Mesothelial cell of epicardium (in vitro differentiated cells): ENCODE data around the gene MTUS2. TPM values are rescaled to one million over a fixed set of nuclear protein-coding genes. Genes with fewer than 3 reads are reported as not detected.

Experiments
- DNase-seq, 2 experiments: peaks; one replicate each; pipeline ENCODE4 v3.0.0; 2021; ENCODE audit warnings: low spot score in 2 of 2; ENCODE audit not compliant: unreplicated experiment in 2 of 2
- H3K27ac Mint-ChIP-seq: 2 replicates; pipeline ENCODE4 v1.8.0; 2021; ENCODE audit warnings: mixed read lengths
- H3K27me3 Mint-ChIP-seq: 2 replicates; pipeline ENCODE4 v1.8.0; 2021; ENCODE audit warnings: low read depth, mixed read lengths
- H3K36me3 Mint-ChIP-seq: 2 replicates; pipeline ENCODE4 v1.8.0; 2021; ENCODE audit warnings: mixed read lengths
- H3K4me1 Mint-ChIP-seq: 2 replicates; pipeline ENCODE4 v1.8.0; 2021; ENCODE audit warnings: mixed read lengths
- H3K4me3 Mint-ChIP-seq: 2 replicates; pipeline ENCODE4 v1.8.0; 2021; ENCODE audit warnings: mild to moderate bottlenecking, moderate library complexity, mixed read lengths
- H3K9me3 Mint-ChIP-seq: 2 replicates; pipeline ENCODE4 v1.8.0; 2021; ENCODE audit warnings: mixed read lengths
- CTCF ChIP-seq: fragments of 200-600 bp; sonication (generic); IDR thresholded peaks from one replicate; pipeline ENCODE4 v1.5.0; 2021; ENCODE audit warnings: antibody characterized with exemption; ENCODE audit not compliant: unreplicated experiment
- total RNA-seq: library from RNA; stranded (reverse); gene quantifications from 3 replicates; pipeline ENCODE4 v1.2.1, GENCODE V29; 2021

MTUS2 gene
- total RNA-seq, 1 donor from 2014 or later: 1.4 TPM

GRCh38 chr13:29505950-29506349, 685.8 kb downstream of the MTUS2 start:
- no peak for DNase-seq
- H3K9me3 Mint-ChIP-seq: no peaks in the 10 kb centered on the region
- peaks cover 34% of the 10 kb centered on the region for H3K27me3 Mint-ChIP-seq
- peaks cover 12% of the 10 kb centered on the region for H3K4me1 Mint-ChIP-seq
- no peak overlapping the region for H3K4me3 Mint-ChIP-seq
- no peak overlapping the region for H3K27ac Mint-ChIP-seq
- no peaks in the 10 kb centered on the region for H3K36me3 Mint-ChIP-seq
- no peak for TF ChIP-seq CTCF

- no peaks in the 10 kb centered on the region for H3K9me3 Mint-ChIP-seq
- peaks cover 12% of the 10 kb centered on the region for H3K4me1 Mint-ChIP-seq
- no peak overlapping the region for H3K4me3 Mint-ChIP-seq
These were observed 687.2 kb downstream of the MTUS2 start for GRCh38 chr13:29507356-29507755.

GRCh38 chr13:29508130-29508875, 688.2 kb downstream of the MTUS2 start:
- no peak overlapping the region for H3K27ac Mint-ChIP-seq
- peaks cover 28% of the 10 kb centered on the region for H3K27me3 Mint-ChIP-seq
- H3K4me3 Mint-ChIP-seq: no peak overlapping the region
- peak; percentile 94 for TF ChIP-seq CTCF
- peak; percentile 71 to 92 for DNase-seq
- H3K4me1 Mint-ChIP-seq: peaks cover 12% of the 10 kb centered on the region
- peaks cover 1% of the 10 kb centered on the region for H3K36me3 Mint-ChIP-seq
- H3K9me3 Mint-ChIP-seq: no peaks in the 10 kb centered on the region

More at GRCh38 chr13:29507356-29507755, 687.2 kb downstream of the MTUS2 start:
- H3K27ac Mint-ChIP-seq: no peak overlapping the region
- no peak for TF ChIP-seq CTCF
- H3K27me3 Mint-ChIP-seq: peaks cover 34% of the 10 kb centered on the region
- no peaks in the 10 kb centered on the region for H3K36me3 Mint-ChIP-seq
- no peak for DNase-seq

- no peak for DNase-seq
- H3K27ac Mint-ChIP-seq: no peak overlapping the region
- peaks cover 12% of the 10 kb centered on the region for H3K4me1 Mint-ChIP-seq
- H3K27me3 Mint-ChIP-seq: peaks cover 23% of the 10 kb centered on the region
- no peaks in the 10 kb centered on the region for H3K9me3 Mint-ChIP-seq
- H3K36me3 Mint-ChIP-seq: peaks cover 5% of the 10 kb centered on the region
- H3K4me3 Mint-ChIP-seq: no peak overlapping the region
- TF ChIP-seq CTCF: no peak
These were observed 688.7 kb downstream of the MTUS2 start for GRCh38 chr13:29508876-29509252.

- H3K9me3 Mint-ChIP-seq: no peaks in the 10 kb centered on the region
- no peak overlapping the region for H3K27ac Mint-ChIP-seq
- no peak overlapping the region for H3K4me3 Mint-ChIP-seq
- H3K27me3 Mint-ChIP-seq: peaks cover 12% of the 10 kb centered on the region
- peaks cover 12% of the 10 kb centered on the region for H3K4me1 Mint-ChIP-seq
- no peak for TF ChIP-seq CTCF
- peaks cover 7% of the 10 kb centered on the region for H3K36me3 Mint-ChIP-seq
- no peak for DNase-seq
These were observed 690.0 kb downstream of the MTUS2 start for GRCh38 chr13:29509999-29510589.
